ENCODE results near the gene CFAP20DC.

GRCh38 chr3:58833491-58833890 lies 216.3 kb downstream of the CFAP20DC start:
- no peak for TF ChIP-seq CTCF (conservative IDR thresholded peaks at IDR 0.05; ENCODE audit: low read depth, low read length)
- TF ChIP-seq CEBPB (IDR thresholded peaks at IDR 0.05; ENCODE audit: low read depth, low read length), result no peak
- TF ChIP-seq POLR2A (IDR thresholded peaks at IDR 0.05; ENCODE audit: low read depth, low read length), result no peak
- TF ChIP-seq RCOR1 (IDR thresholded peaks at IDR 0.05; ENCODE audit: insufficient replicate concordance, low read length), result no peak
- TF ChIP-seq MAZ (IDR thresholded peaks at IDR 0.05; ENCODE audit: borderline replicate concordance, low read depth, low read length), result no peak
- TF ChIP-seq BHLHE40 (IDR thresholded peaks at IDR 0.05; ENCODE audit: low read depth, low read length), result no peak
- no peak for TF ChIP-seq MXI1 (IDR thresholded peaks at IDR 0.05; ENCODE audit: borderline replicate concordance, low read depth, low read length)
- TF ChIP-seq USF2 (IDR thresholded peaks at IDR 0.05; ENCODE audit: low read depth, low read length), result no peak
- TF ChIP-seq MAFK (IDR thresholded peaks at IDR 0.05; ENCODE audit: low read depth, low read length), result no peak
- TF ChIP-seq RFX5 (IDR thresholded peaks at IDR 0.05; ENCODE audit: low read depth, low read length), result no peak
- TF ChIP-seq RAD21 (IDR thresholded peaks at IDR 0.05; ENCODE audit: low read length), result no peak
- no peak for TF ChIP-seq NFE2L2 (IDR thresholded peaks at IDR 0.05; ENCODE audit: low read depth, low read length)
- TF ChIP-seq FOS (IDR thresholded peaks at IDR 0.05; ENCODE audit: low read depth, low read length), result no peak
